Stimulated activated CD8-positive, alpha-beta memory T cell treated with anti-CD3 and anti-CD28 coated beads, Interleukin-7, amount 100 ng/mL, for 4 hours (primary cell): ENCODE measurements around the gene ZAR1.
"Not testable (repeated sequence)": the region's sequence is repeated elsewhere in the genome, so short reads cannot be mapped to it uniquely, and the experiment has no call there.

Experiments used
- DNase-seq, 2 donors: peaks; one replicate each; pipeline ENCODE4 v3.0.0-alpha.2; 2020; ENCODE audit warnings: low read depth in 2 of 2

ZAR1 gene

GRCh38 chr4:48490012-48490679 lies at the start of gene ZAR1:
ZAR1 (plus strand) TSS chr4:48490252; CDS start chr4:48490292, 40 bp downstream.
- DNase-seq = no peak

GRCh38 chr4:48440914-48441313 lies 49.1 kb upstream of the ZAR1 start:
- not testable (repeated sequence) for DNase-seq

- no peak for DNase-seq
Measured at GRCh38 chr4:48445704-48446103, 44.3 kb upstream of the ZAR1 start.

- DNase-seq = no peak
Measured at GRCh38 chr4:48446642-48447041, 43.4 kb upstream of the ZAR1 start.

GRCh38 chr4:48449151-48449550 lies 40.9 kb upstream of the ZAR1 start:
- no peak for DNase-seq

GRCh38 chr4:48450740-48451139 lies 39.3 kb upstream of the ZAR1 start:
- no peak for DNase-seq

GRCh38 chr4:48451656-48452055 lies 38.4 kb upstream of the ZAR1 start:
- DNase-seq = not testable (repeated sequence)

- DNase-seq = no peak
Measured at GRCh38 chr4:48454591-48454990, 35.5 kb upstream of the ZAR1 start.

- no peak for DNase-seq
Measured at GRCh38 chr4:48461000-48461399, 29.1 kb upstream of the ZAR1 start.

- no peak for DNase-seq
Measured at GRCh38 chr4:48462363-48462762, 27.7 kb upstream of the ZAR1 start.

- DNase-seq = no peak
Measured at GRCh38 chr4:48467442-48467841, 22.6 kb upstream of the ZAR1 start.

GRCh38 chr4:48467891-48468290 lies 22.2 kb upstream of the ZAR1 start:
- no peak for DNase-seq

- no peak for DNase-seq
Measured at GRCh38 chr4:48470137-48470536, 19.9 kb upstream of the ZAR1 start.

GRCh38 chr4:48470570-48470969 lies 19.5 kb upstream of the ZAR1 start:
- no peak for DNase-seq

- DNase-seq = no peak
Measured at GRCh38 chr4:48472794-48473193, 17.3 kb upstream of the ZAR1 start.

- DNase-seq = no peak
Measured at GRCh38 chr4:48475770-48476169, 14.3 kb upstream of the ZAR1 start.

- no peak for DNase-seq
Measured at GRCh38 chr4:48478273-48478672, 11.8 kb upstream of the ZAR1 start.

GRCh38 chr4:48481581-48481980 lies 8.5 kb upstream of the ZAR1 start:
- DNase-seq = no peak

GRCh38 chr4:48483006-48483776 lies 6.9 kb upstream of the ZAR1 start, which contains the start of gene SLC10A4:
SLC10A4 (plus strand) TSS chr4:48483343; CDS start chr4:48483562, 219 bp downstream.
- DNase-seq = no peak

GRCh38 chr4:48483777-48484493 lies 6.1 kb upstream of the ZAR1 start:
- DNase-seq = no peak

GRCh38 chr4:48484494-48485168 lies 5.4 kb upstream of the ZAR1 start:
- DNase-seq = no peak

- no peak for DNase-seq
Measured at GRCh38 chr4:48489683-48490011, 405 bp upstream of the ZAR1 start.
